GM19467 (cell line): Measurements from ENCODE around the gene CMTM7.

ENCODE experiments used
- ATAC-seq: cut with Tn5 transposase; IDR thresholded peaks from one replicate; pipeline ENCODE4 v1.9.1; 2021; ENCODE audit warnings: mild to moderate bottlenecking, moderate library complexity; ENCODE audit not compliant: unreplicated experiment

Gene CMTM7

DNA sequence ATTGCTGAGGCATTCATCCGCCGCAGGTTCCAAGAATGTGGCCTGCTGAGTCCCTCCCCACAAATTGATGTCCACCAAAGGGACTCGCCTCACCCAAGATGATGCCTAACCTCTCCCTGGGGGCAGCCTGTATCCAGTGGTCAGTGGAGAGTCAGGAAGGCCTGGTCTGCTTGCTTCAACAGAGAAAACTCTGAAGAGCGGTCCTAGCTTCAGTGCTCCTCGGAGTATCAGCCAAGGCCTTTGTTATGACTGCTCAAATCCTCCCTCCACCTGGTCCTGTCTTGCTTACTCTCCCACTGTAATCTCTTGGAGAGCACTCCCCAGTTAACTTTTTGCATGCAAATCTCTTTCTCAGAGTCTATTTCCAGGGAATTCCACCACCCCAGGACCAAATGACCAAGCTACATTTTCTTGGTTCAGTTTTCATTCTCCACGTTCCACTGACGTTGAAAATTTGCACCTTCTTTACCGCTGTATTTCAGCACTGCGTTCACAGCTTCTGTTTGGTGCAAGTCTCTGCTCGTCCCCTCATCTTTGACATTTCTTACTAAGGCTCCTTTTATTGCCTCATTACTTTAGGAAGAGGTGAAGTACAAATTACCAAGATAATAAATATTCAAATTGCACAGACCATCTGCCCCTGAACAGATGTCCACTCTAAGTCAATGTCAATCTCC lies 22.3 kb downstream of the CMTM7 start:
- ATAC-seq = no peak

DNA sequence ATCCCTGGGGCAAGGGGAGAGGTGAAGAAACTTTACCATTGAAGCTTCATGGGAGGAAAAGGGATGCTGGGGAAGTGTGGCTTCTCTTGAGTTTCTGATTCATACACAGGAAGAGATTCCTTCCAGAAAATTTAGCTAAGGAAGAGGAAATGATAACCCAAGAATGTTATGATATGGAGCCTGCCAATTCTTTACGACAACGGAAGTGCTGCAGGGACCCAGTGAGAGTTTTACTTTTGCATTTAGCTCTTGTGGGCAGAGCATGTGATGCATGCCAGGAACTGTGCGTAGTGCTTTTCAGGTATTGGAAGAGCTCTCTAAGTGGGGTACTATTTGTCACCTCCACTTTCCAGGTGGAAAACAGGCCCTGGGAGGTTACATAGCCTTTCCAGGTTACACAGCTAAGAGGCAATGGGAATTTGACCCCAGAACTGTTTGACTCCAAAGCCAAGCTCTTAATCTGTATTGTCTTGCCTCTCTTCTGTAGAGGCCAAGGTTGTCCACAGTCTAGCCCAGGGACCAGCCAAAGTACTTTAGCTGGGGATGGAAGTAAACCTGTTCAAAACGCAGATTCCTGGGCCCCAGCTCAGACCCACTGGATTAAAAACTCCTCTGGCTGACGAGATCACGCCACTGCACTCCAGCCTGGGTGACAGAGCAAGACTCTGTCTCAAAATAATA lies 23.0 kb downstream of the CMTM7 start:
- peak; percentile 59 for ATAC-seq

GRCh38 chr3:32419742-32420125 lies 28.1 kb downstream of the CMTM7 start:
- ATAC-seq = no peak

GRCh38 chr3:32420126-32421038 lies 28.7 kb downstream of the CMTM7 start:
- peak; percentile 63 for ATAC-seq

GRCh38 chr3:32421185-32421584 lies 29.5 kb downstream of the CMTM7 start:
- ATAC-seq = no peak

- ATAC-seq = no peak
These were observed 30.6 kb downstream of the CMTM7 start for GRCh38 chr3:32421991-32422859.

GRCh38 chr3:32422943-32423342 lies 31.3 kb downstream of the CMTM7 start:
- no peak for ATAC-seq

DNA sequence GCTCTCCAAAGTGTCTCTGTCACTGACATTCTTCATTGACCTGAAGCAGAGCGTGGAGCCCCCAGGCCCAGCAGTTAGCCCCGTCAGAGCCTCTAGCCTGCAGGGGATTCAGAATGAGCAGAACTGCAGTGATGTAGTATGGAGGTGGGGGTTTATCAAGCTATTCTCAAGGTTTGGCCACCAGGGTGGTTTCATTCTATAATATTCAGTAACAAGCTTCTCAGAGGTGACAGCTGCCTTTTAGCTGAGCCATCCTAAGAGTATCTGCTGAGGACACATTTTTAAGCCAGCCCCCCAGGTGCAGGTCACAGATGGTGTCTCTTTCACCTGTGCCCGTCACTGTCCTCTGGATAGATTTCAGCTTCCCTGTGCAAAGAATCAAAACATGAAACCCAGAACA lies 31.9 kb downstream of the CMTM7 start:
- ATAC-seq = peak; percentile 37

DNA sequence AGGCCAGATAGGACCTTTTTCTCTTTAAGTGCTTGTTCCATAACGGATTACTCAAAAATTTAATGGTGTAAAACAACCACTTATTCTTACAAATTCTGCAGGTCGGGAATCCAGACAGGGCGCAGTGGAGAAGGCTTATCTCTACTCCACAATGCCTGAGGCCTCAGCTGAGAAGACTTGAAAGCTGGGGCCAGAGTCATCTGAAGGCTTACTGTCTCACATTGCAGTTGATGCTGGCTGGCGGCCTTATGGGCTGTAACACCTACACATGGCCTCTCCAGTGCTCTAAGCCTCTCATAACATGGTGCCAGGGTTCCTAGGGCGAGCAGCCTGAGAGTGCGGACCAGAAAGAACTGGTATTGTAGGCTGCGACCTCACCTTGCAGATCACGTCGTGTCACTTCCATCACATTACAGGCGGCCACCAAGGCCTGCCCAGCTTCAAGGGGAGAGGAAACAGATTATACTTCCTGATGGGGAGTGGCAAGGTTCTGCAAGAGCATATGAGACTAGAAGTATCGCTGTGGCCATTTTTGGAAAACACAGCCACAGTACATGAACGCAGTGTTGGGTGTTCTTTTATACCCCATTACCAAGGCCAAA lies 32.4 kb downstream of the CMTM7 start:
- no peak for ATAC-seq

DNA sequence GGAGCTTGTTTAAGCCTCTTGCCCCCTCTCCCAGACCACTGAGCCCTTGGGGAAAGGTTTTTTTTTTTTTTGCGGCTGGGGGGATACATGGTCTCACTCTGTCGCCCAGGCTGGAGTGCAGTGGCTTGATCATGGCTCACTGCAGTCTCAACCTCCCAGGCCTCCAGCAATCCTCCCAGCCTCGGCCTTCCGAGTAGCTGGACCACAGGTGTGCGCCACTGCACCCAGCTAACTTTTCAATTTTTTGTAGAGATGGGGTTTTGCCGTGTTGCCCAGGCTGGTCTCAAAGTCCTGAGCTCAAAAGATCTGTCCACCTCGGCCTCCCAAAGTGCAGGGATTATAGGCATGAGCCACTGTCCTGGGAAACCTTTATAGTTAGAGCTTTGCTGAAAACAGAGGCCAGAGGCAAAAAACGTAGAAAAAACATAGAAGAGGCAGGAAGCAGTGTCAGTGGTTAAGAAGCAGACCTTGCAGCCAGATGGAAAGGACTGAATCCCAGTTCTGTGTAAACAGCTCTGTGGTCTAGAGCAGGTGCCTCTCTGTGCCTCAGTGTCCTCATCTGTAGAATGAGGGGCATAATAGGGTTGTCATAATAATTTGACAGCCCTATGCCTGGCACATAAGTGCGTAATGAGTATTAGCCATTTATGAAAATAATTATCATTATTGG lies 33.1 kb downstream of the CMTM7 start:
- ATAC-seq = no peak

DNA sequence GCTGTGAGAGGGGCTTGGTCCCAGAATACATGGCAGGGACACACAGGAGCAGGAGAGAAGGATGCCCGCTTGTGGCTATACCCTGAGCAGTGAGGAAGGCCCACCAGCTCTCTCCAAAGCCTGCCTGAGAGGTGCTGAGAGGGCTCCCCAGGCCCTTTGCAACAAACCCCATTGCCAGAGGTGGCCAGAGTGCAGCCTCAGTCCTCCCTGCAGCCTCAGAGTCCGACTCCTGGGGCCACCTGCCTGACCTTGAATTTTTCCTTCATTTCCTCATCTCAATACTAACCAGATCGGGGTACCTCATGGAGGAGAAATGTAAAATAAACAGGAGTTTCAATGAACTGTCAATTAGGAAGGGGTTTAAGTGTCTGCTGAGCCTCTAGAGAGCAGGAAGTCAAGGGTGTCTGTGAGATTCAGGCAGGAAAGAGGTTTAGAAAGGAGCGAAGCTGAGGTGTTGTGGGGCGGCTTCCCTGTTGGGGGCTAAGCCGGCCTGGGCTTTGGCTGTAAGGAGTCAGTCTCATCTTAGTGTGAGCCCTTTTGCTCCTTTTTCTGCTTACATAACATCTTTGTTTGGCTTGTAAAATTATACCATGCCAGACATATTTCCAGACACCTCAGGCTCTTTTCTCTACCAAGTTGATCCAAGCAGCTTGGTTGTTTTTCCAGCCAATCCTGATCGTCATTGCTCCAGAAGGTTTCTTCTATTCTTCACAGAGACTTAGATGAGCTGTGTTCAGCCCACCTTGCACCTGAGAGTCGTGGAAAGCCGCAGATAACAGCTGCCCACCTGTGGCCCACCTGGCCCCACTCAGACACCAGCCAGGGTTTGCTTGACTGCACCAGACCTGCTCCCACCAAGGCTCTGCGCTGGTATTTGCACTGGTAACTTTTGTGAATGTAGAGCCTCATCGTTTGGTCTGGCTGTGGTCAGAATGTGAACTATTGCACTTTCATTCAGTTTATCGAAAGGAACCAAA lies 36.7 kb downstream of the CMTM7 start:
- peak; percentile 72 for ATAC-seq

DNA sequence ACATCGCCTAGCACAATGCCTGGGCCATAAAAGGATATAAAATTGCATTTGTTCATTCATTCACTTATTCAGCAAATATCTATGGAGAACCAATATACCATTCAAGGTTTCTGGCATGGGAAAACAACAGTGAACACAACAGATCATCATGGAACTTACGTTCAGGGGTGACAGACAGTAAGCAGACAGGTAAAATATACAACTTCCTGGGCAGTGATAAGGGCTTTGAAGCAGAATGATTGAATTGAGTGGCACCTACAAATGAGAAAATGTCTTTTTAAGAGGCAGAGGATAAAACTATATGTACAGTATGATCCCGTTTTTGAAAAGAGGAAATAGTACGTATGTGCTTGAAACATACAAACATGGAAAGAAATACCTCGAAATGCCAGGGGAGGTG lies 39.2 kb downstream of the CMTM7 start:
- no peak for ATAC-seq

- ATAC-seq = no peak
These were observed 39.8 kb downstream of the CMTM7 start for GRCh38 chr3:32431481-32431880.

GRCh38 chr3:32432045-32432710 lies 40.5 kb downstream of the CMTM7 start:
- no peak for ATAC-seq

- no peak for ATAC-seq
These were observed 41.3 kb downstream of the CMTM7 start for GRCh38 chr3:32432711-32433530.

DNA sequence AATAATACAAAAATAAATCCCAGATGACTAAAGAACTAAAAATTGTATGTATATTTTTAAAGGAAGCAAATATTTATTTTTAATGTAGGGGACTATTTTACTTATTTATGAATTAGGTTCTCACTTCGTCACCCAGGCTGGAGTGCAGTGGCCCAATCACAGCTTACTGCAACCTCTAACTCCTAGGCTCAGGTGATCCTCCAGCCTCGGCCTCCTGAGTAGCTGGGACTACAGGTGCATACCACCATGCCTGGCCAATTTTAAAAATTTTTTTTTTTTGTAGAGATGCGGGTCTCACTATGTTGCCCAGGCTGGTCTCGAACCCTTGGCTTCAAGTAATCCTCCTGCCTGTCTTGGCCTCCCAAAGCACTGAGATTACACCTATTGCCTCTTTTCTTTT lies 42.6 kb downstream of the CMTM7 start:
- ATAC-seq = no peak
